DMS 273 (cell line): ENCODE measurements around the gene ARMH1.
A peak's percentile ranks its signal among the peaks of the same experiment; 100 is the strongest.

Source experiments
- DNase-seq: peaks from one replicate; lab custom pipeline; 2025; ENCODE audit not compliant: unreplicated experiment; lab: John Stamatoyannopoulos, UW

ARMH1 gene

GRCh38 chr1:44643721-44644334 lies 30.7 kb upstream of the ARMH1 start:
- DNase-seq = peak; percentile 54

GRCh38 chr1:44644806-44645205 lies 29.7 kb upstream of the ARMH1 start:
- no peak for DNase-seq

- DNase-seq = peak; percentile 49
Measured at GRCh38 chr1:44645476-44646244, 28.9 kb upstream of the ARMH1 start.

GRCh38 chr1:44646261-44647110 lies 28.0 kb upstream of the ARMH1 start:
- DNase-seq = no peak

GRCh38 chr1:44647896-44648295 lies 26.6 kb upstream of the ARMH1 start:
- DNase-seq = no peak

- no peak for DNase-seq
Measured at GRCh38 chr1:44648529-44649250, 25.8 kb upstream of the ARMH1 start.

GRCh38 chr1:44649788-44650158 lies 24.7 kb upstream of the ARMH1 start:
- no peak for DNase-seq

GRCh38 chr1:44650159-44650831 lies 24.2 kb upstream of the ARMH1 start:
- no peak for DNase-seq

- no peak for DNase-seq
Measured at GRCh38 chr1:44651069-44651468, 23.4 kb upstream of the ARMH1 start.

- peak; percentile 91 for DNase-seq
Measured at GRCh38 chr1:44652445-44653106, 21.9 kb upstream of the ARMH1 start.

GRCh38 chr1:44653107-44653964 lies 21.2 kb upstream of the ARMH1 start:
- no peak for DNase-seq

- no peak for DNase-seq
Measured at GRCh38 chr1:44654621-44655187, 19.8 kb upstream of the ARMH1 start.

GRCh38 chr1:44655609-44656008 lies 18.9 kb upstream of the ARMH1 start:
- peak; percentile 54 for DNase-seq

GRCh38 chr1:44659566-44659965 lies 14.9 kb upstream of the ARMH1 start:
- DNase-seq = no peak

GRCh38 chr1:44660176-44660575 lies 14.3 kb upstream of the ARMH1 start:
- peak; percentile 94 for DNase-seq

- peak; percentile 90 for DNase-seq
Measured at GRCh38 chr1:44661781-44662682, 12.5 kb upstream of the ARMH1 start.

GRCh38 chr1:44662683-44663030 lies 11.9 kb upstream of the ARMH1 start:
- DNase-seq = peak; percentile 37

GRCh38 chr1:44663417-44663816 lies 11.1 kb upstream of the ARMH1 start:
- no peak for DNase-seq
